ENCODE measurements around the gene TWIST2.

Gene TWIST2

GRCh38 chr2:238879043-238879442, 31.2 kb downstream of the TWIST2 start:
- Histone ChIP-seq H2AFZ (ENCODE audit: low read length) (no peak overlapping the region), H4K20me1 (ENCODE audit: insufficient read depth, low read length) (no peaks in the 10 kb centered on the region), H3K36me3 (replicated peaks; ENCODE audit: insufficient read depth, low read length) (no peaks in the 10 kb centered on the region), H3K9me3 (replicated peaks; ENCODE audit: insufficient read depth, low read length) (no peaks in the 10 kb centered on the region), H3K4me2 (ENCODE audit: low read depth, low read length) (no peak overlapping the region), H3K27ac (ENCODE audit: low read length) (no peak overlapping the region), H3K79me2 (ENCODE audit: low read length) (no peaks in the 10 kb centered on the region), H3K4me3 (ENCODE audit: low read length) (no peak overlapping the region), H3K27me3 (replicated peaks; ENCODE audit: insufficient read depth, low read length) (peaks cover 26% of the 10 kb centered on the region), H3K9ac (ENCODE audit: low read length) (no peak overlapping the region), H3K4me1 (ENCODE audit: low read length) (no peaks in the 10 kb centered on the region), H3K9me2 (replicated peaks; ENCODE audit: insufficient read depth, low read length) (no peaks in the 10 kb centered on the region), H3F3A (ENCODE audit: insufficient read depth, low read length) (no peaks in the 10 kb centered on the region)
- no peak for DNase-seq
- TF ChIP-seq, protein P1, sequence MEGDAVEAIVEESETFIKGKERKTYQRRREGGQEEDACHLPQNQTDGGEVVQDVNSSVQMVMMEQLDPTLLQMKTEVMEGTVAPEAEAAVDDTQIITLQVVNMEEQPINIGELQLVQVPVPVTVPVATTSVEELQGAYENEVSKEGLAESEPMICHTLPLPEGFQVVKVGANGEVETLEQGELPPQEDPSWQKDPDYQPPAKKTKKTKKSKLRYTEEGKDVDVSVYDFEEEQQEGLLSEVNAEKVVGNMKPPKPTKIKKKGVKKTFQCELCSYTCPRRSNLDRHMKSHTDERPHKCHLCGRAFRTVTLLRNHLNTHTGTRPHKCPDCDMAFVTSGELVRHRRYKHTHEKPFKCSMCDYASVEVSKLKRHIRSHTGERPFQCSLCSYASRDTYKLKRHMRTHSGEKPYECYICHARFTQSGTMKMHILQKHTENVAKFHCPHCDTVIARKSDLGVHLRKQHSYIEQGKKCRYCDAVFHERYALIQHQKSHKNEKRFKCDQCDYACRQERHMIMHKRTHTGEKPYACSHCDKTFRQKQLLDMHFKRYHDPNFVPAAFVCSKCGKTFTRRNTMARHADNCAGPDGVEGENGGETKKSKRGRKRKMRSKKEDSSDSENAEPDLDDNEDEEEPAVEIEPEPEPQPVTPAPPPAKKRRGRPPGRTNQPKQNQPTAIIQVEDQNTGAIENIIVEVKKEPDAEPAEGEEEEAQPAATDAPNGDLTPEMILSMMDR (IDR thresholded peaks at IDR 0.05; ENCODE audit: low read length) = no peak
- TF ChIP-seq EZH2phosphoT487 (IDR thresholded peaks at IDR 0.05; ENCODE audit: low read length) = no peak

DNA sequence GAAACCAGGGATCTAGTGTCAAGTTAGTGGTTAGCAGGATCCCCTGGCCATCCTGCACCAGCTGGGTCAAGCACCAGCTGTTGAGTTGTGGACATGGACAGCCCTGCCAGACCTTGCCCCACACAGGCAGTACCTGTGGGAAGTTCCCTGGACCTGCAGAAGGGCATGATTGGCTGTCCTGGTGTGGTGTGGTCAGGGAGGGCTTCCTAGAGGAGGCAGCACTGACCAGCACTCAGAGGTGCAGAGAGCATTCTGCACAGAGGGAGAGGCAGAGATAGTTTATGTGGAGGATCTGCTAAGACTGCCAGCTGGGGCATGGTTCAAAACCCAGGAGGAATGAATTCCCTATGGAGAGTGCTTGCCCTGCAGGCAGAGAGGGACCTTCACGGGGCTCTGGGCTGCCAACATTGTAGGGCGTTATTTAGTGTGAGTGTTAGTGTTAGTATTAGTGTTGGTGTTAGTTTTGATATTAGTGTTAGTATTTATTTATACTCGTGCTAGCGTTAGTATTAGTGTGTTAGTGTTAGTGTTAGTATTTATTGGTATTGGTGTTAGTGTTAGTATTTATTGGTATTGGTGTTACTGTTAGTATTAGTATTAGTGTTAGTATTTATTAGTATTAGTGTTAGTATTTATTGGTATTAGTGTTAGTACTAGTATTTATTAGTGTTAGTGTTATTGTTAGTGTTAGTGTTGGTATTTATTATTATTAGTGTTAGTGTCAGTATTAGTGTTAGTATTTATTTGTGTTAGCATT, 31.9 kb downstream of the TWIST2 start:
- H3K9ac ChIP-seq (ENCODE audit: low read length) = no peak overlapping the region
- H3K9me2 ChIP-seq (replicated peaks; ENCODE audit: insufficient read depth, low read length) = no peaks in the 10 kb centered on the region
- TF ChIP-seq, protein P1 (IDR thresholded peaks at IDR 0.05; ENCODE audit: low read length) = no peak
- TF ChIP-seq EZH2phosphoT487 (IDR thresholded peaks at IDR 0.05; ENCODE audit: low read length) (no peak), EZH2 (optimal IDR thresholded peaks at IDR 0.05; ENCODE audit: low read depth, low read length) (no peak)
- H3K27me3 ChIP-seq (replicated peaks; ENCODE audit: insufficient read depth, low read length) = peaks cover 32% of the 10 kb centered on the region
- no peaks in the 10 kb centered on the region for H3F3A ChIP-seq (ENCODE audit: insufficient read depth, low read length)
- no peak overlapping the region for H3K4me2 ChIP-seq (ENCODE audit: low read depth, low read length)
- H3K4me1 ChIP-seq (ENCODE audit: low read length) = no peaks in the 10 kb centered on the region
- no peaks in the 10 kb centered on the region for H4K20me1 ChIP-seq (ENCODE audit: insufficient read depth, low read length)
- no peaks in the 10 kb centered on the region for H3K36me3 ChIP-seq (replicated peaks; ENCODE audit: insufficient read depth, low read length)
- no peak overlapping the region for H2AFZ ChIP-seq (ENCODE audit: low read length)
- DNase-seq = no peak
- H3K9me3 ChIP-seq (replicated peaks; ENCODE audit: insufficient read depth, low read length) = no peaks in the 10 kb centered on the region
- H3K27ac ChIP-seq (ENCODE audit: low read length) = no peak overlapping the region
- H3K79me2 ChIP-seq (ENCODE audit: low read length) = no peaks in the 10 kb centered on the region
- no peak overlapping the region for H3K4me3 ChIP-seq (ENCODE audit: low read length)

GRCh38 chr2:238881353-238882081, 33.6 kb downstream of the TWIST2 start:
- no peak overlapping the region for H3K4me2 ChIP-seq (ENCODE audit: low read depth, low read length)
- no peaks in the 10 kb centered on the region for H3K36me3 ChIP-seq (replicated peaks; ENCODE audit: insufficient read depth, low read length)
- H4K20me1 ChIP-seq (ENCODE audit: insufficient read depth, low read length) = no peaks in the 10 kb centered on the region
- H3K27me3 ChIP-seq (replicated peaks; ENCODE audit: insufficient read depth, low read length) = peaks cover 43% of the 10 kb centered on the region
- H3F3A ChIP-seq (ENCODE audit: insufficient read depth, low read length) = no peaks in the 10 kb centered on the region
- no peaks in the 10 kb centered on the region for H3K9me2 ChIP-seq (replicated peaks; ENCODE audit: insufficient read depth, low read length)
- no peaks in the 10 kb centered on the region for H3K9me3 ChIP-seq (replicated peaks; ENCODE audit: insufficient read depth, low read length)
- H3K4me3 ChIP-seq (ENCODE audit: low read length) = no peak overlapping the region
- H3K79me2 ChIP-seq (ENCODE audit: low read length) = no peaks in the 10 kb centered on the region
- no peak for TF ChIP-seq EZH2 (optimal IDR thresholded peaks at IDR 0.05; ENCODE audit: low read depth, low read length)
- H3K4me1 ChIP-seq (ENCODE audit: low read length) = no peaks in the 10 kb centered on the region
- no peak for DNase-seq
- H2AFZ ChIP-seq (ENCODE audit: low read length) = no peak overlapping the region
- H3K27ac ChIP-seq (ENCODE audit: low read length) = no peak overlapping the region
- H3K9ac ChIP-seq (ENCODE audit: low read length) = no peak overlapping the region
